ENCODE measurements around the gene SH3PXD2B. TPM values are rescaled to one million over a fixed set of nuclear protein-coding genes. Genes with fewer than 3 reads are reported as not detected.

SH3PXD2B gene
- total and polyA plus RNA-seq, 2 of the 13 experiments (the other 11 are each of a cell fraction or from before 2014, with no cell fraction given), result 3.4 to 4.6 TPM

GRCh38 chr5:172488221-172488620, 33.9 kb upstream of the SH3PXD2B start:
- Histone ChIP-seq H3K27me3 (ENCODE audit: control insufficient read depth in 1 of 2, insufficient read depth in 2 of 2, low read length in 2 of 2) (peaks cover 4 to 32% of the 10 kb centered on the region in 2 experiments; a peak in 4 of 5 replicates), H2AFZ (ENCODE audit: low read length) (no peak overlapping the region), H3K4me2 (ENCODE audit: low read depth, low read length) (no peak overlapping the region), H3K4me1 (ENCODE audit: insufficient read depth, low read length) (no peaks in the 10 kb centered on the region), H3K9ac (ENCODE audit: insufficient read depth, low read depth, low read length) (no peak overlapping the region), H3K9me3 (ENCODE audit: low read length) (no peaks in the 10 kb centered on the region), H4K20me1 (ENCODE audit: insufficient read depth, low read length) (no peaks in the 10 kb centered on the region), H3K79me2 (ENCODE audit: insufficient read depth, low read length) (no peaks in the 10 kb centered on the region), H3K36me3 (replicated peaks in 1 of 2; ENCODE audit: control insufficient read depth in 1 of 2, insufficient read depth in 2 of 2, low read length in 2 of 2) (no peaks in the 10 kb centered on the region), H3K4me3 (replicated peaks in 1 of 3; ENCODE audit: insufficient read depth in 1 of 3, low read depth in 2 of 3, low read length in 3 of 3) (no peak overlapping the region), H3K27ac (ENCODE audit: extremely low read length, insufficient read depth, low read length) (no peak overlapping the region)
- ChIA-PET POLR2A (no interaction called here), CTCF (ENCODE audit: low intra/inter-chr PET ratio, low total read pairs) (no interaction called here)
- no TSS peak for BruUV-seq (replicated peaks)
- DNase-seq (ENCODE audit: low spot score) (no peak), ATAC-seq (no peak), FAIRE-seq (no peak)
- 8% methylated on average over 5 of the region's 14 CpGs for WGBS (ENCODE audit: low lambda C conversion rate)
- in situ Hi-C loops (cut with HindIII; ENCODE audit: extremely low pct_ligation_motif_present, low pct_unique_long_range_greater_than_20kb), result no loop called here
- TF ChIP-seq RNF2 (conservative IDR thresholded peaks at IDR 0.05; ENCODE audit: low read depth) (no peak), ZNF143 (CRISPR knock-in tag; IDR thresholded peaks at IDR 0.05) (no peak), SMYD3 (CRISPR knock-in tag; IDR thresholded peaks at IDR 0.05) (no peak), ZNF382 (CRISPR knock-in tag; IDR thresholded peaks at IDR 0.05; ENCODE audit: borderline replicate concordance) (no peak)
- intact Hi-C loops (cut with micrococcal nuclease; ENCODE audit: unreplicated experiment), result no loop called here

GRCh38 chr5:172487671-172488070, 33.3 kb upstream of the SH3PXD2B start:
- no TSS peak for BruUV-seq (replicated peaks)
- no peaks in the 10 kb centered on the region for H3K36me3 ChIP-seq (replicated peaks in 1 of 2; ENCODE audit: control insufficient read depth in 1 of 2, insufficient read depth in 2 of 2, low read length in 2 of 2)
- no peaks in the 10 kb centered on the region for H3K4me1 ChIP-seq (ENCODE audit: insufficient read depth, low read length)
- ChIA-PET POLR2A (no interaction called here), CTCF (ENCODE audit: low intra/inter-chr PET ratio, low total read pairs) (no interaction called here)
- H4K20me1 ChIP-seq (ENCODE audit: insufficient read depth, low read length), result no peaks in the 10 kb centered on the region
- 33% methylated on average over 9 of the region's 9 CpGs for WGBS (ENCODE audit: low lambda C conversion rate)
- intact Hi-C loops (cut with micrococcal nuclease; ENCODE audit: unreplicated experiment), result no loop called here
- no peaks in the 10 kb centered on the region for H3K9me3 ChIP-seq (ENCODE audit: low read length)
- no peaks in the 10 kb centered on the region for H3K79me2 ChIP-seq (ENCODE audit: insufficient read depth, low read length)
- H2AFZ ChIP-seq (ENCODE audit: low read length), result no peak overlapping the region
- ATAC-seq (no peak), FAIRE-seq (no peak), DNase-seq (ENCODE audit: low spot score) (no peak)
- peaks cover 4 to 28% of the 10 kb centered on the region in 2 experiments; a peak in 4 of 5 replicates for H3K27me3 ChIP-seq (ENCODE audit: control insufficient read depth in 1 of 2, insufficient read depth in 2 of 2, low read length in 2 of 2)
- H3K27ac ChIP-seq (ENCODE audit: extremely low read length, insufficient read depth, low read length), result no peak overlapping the region
- H3K4me3 ChIP-seq (replicated peaks in 1 of 3; ENCODE audit: insufficient read depth in 1 of 3, low read depth in 2 of 3, low read length in 3 of 3), result no peak overlapping the region
- no peak for TF ChIP-seq ZNF740 (CRISPR knock-in tag; IDR thresholded peaks at IDR 0.05)
- no peak for TF ChIP-seq ZNF800 (CRISPR knock-in tag; IDR thresholded peaks at IDR 0.05)
- TF ChIP-seq JUN (CRISPR knock-in tag; IDR thresholded peaks at IDR 0.05), result no peak
- H3K4me2 ChIP-seq (ENCODE audit: low read depth, low read length), result no peak overlapping the region
- in situ Hi-C loops (cut with HindIII; ENCODE audit: extremely low pct_ligation_motif_present, low pct_unique_long_range_greater_than_20kb), result no loop called here
- no peak overlapping the region for H3K9ac ChIP-seq (ENCODE audit: insufficient read depth, low read depth, low read length)
